Urinary bladder (tissue), 4 donors: ENCODE results near the gene PRIMA1. TPM values are rescaled to one million over a fixed set of nuclear protein-coding genes. Genes with fewer than 3 reads are reported as not detected.

Experiments used
- DNase-seq: peaks from one replicate; pipeline ENCODE4 v3.0.0-alpha.2; 2015; ENCODE audit errors: extremely low spot score
- H3K27ac ChIP-seq: one replicate; pipeline ENCODE4 v1.5.1; 2013; ENCODE audit warnings: low read depth, mild to moderate bottlenecking, moderate library complexity
- H3K36me3 ChIP-seq: one replicate; pipeline ENCODE4 v1.6.1; 2013; ENCODE audit warnings: mild to moderate bottlenecking, moderate library complexity; ENCODE audit not compliant: insufficient read depth
- H3K4me1 ChIP-seq: one replicate; pipeline ENCODE4 v1.6.1; 2013; ENCODE audit warnings: mild to moderate bottlenecking, moderate library complexity; ENCODE audit not compliant: insufficient read depth
- H3K4me3 ChIP-seq: one replicate; pipeline ENCODE4 v1.5.1; 2013; ENCODE audit warnings: low read depth, low read length
- WGBS: extraction: QIAGEN DNeasy Blood & Tissue Kit; methylation state at CpG from one replicate; pipeline ENCODE4 v1.1.7; 2013; 5-methylcytosine and 5-hydroxymethylcytosine counted together
- polyA plus RNA-seq: library from polyadenylated mRNA; stranded (reverse); fragments of 200-250 nt; gene quantifications from one replicate; pipeline ENCODE4 v1.2.3, GENCODE V29; 2013
- total RNA-seq: library from RNA; depleted of rRNA; stranded (reverse); fragments of >200 nt; gene quantifications from one replicate; pipeline ENCODE4 v1.2.3, GENCODE V29; 2014
- donor health status: healthy with polysubstance abuse.
- donor health status: healthy.

The PRIMA1 gene
- total and polyA plus RNA-seq, 2 donors = 1.3 to 17.4 TPM

- Histone ChIP-seq H3K36me3 (no peaks in the 10 kb centered on the region), H3K4me3 (no peak overlapping the region), H3K4me1 (no peaks in the 10 kb centered on the region), H3K27ac (no peak overlapping the region)
- no peak for DNase-seq
- 63% methylated on average over 13 of the region's 13 CpGs for WGBS
Observed at GRCh38 chr14:93713726-93714405, 74.4 kb downstream of the PRIMA1 start.

GRCh38 chr14:93712838-93713724 is 75.2 kb downstream of the PRIMA1 start:
- WGBS = 74% methylated on average over 18 of the region's 18 CpGs
- Histone ChIP-seq H3K27ac (no peak overlapping the region), H3K4me3 (no peak overlapping the region), H3K36me3 (no peaks in the 10 kb centered on the region), H3K4me1 (no peaks in the 10 kb centered on the region)
- DNase-seq = no peak

DNA sequence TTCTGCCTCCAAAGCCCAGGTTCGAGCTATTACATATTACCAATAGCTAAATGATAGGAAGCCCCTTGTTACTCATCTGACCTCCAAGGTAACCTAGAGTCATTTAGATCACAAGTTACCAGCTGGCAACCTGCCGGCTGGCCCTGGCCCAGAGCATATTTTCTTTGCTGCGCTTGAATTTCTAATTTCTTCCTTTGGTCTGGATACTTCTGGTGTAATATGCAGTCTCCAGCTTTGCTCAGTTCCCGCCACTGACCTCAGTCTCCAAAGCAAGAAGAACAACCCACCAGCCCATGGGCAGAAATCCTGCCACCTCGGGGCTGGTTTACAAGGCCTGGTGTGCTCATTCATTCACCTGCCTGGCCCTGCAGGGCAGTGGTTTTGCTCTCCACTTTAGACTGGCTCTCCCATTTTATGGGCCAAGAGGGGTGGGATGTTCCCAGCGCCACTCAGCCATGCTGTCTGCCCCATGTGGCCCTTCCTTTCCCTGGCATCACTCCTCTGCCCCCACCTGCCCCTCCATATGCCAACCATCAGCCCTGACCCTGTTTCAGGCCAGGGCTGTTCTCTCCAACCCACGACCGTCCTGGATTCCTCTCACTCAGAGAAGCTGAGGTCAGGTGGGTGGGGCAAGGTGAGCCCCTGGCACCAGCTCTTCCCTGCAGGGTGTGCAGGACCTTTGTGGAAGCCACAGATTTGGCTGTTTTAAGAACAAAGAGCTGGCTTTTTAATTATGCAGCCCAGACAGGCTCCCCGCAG is 76.0 kb downstream of the PRIMA1 start:
- DNase-seq = no peak
- H3K4me1 ChIP-seq = no peaks in the 10 kb centered on the region
- WGBS = 70% methylated on average over 9 of the region's 9 CpGs
- no peak overlapping the region for H3K27ac ChIP-seq
- H3K4me3 ChIP-seq = no peak overlapping the region
- H3K36me3 ChIP-seq = no peaks in the 10 kb centered on the region

DNA sequence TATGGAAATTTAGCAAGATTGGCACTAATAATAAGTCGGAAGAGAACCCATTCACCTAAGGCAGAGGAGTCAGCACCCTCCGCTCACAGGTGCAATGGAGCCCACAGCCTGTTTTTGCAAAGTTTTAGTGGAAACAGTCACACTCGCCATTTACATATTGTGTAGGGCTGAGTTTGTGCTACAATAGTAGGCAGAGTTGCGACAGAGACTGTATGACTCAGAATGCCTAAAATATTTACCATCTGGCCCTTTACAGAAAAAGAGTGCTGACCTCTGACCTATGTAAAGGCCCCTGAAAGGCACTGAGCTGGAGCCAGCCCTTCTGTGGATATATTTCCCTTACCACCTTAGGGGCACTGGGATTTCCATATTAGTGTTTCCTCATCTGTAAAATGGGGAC is 79.0 kb downstream of the PRIMA1 start:
- H3K4me1 ChIP-seq = no peaks in the 10 kb centered on the region
- WGBS = 93% methylated on average over 4 of the region's 4 CpGs
- DNase-seq = no peak
- H3K36me3 ChIP-seq = no peaks in the 10 kb centered on the region
- no peak overlapping the region for H3K27ac ChIP-seq
- no peak overlapping the region for H3K4me3 ChIP-seq

GRCh38 chr14:93708800-93709199 is 79.5 kb downstream of the PRIMA1 start:
- H3K27ac ChIP-seq = peak overlapping the region; percentile 12
- no peak overlapping the region for H3K4me3 ChIP-seq
- no peaks in the 10 kb centered on the region for H3K4me1 ChIP-seq
- no peaks in the 10 kb centered on the region for H3K36me3 ChIP-seq
- WGBS = 94% methylated on average over 5 of the region's 5 CpGs
- DNase-seq = no peak

DNA sequence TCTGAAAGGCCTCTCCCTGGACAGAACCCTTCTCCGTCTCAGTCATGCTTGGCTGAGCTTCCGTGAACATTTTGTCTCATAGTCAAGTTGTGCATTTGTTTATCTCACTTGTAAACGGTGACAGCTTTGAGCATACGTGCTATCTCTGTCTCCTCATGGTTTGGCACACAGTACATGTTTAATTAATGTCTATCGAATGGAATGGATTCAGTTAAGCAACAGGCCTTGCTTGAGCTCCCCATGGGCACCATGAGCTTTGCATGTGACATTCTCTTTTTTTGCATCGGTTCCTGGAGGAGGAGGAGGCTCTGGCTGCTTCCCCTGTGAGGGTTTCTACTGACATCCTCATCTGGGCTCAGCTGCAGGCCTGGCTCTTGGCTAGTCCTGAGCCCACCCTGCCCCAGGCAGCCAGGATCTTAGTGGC is 80.0 kb downstream of the PRIMA1 start:
- no peaks in the 10 kb centered on the region for H3K4me1 ChIP-seq
- WGBS = 39% methylated on average over 6 of the region's 6 CpGs
- no peak overlapping the region for H3K4me3 ChIP-seq
- DNase-seq = no peak
- H3K27ac ChIP-seq = peak overlapping the region; percentile 12
- H3K36me3 ChIP-seq = no peaks in the 10 kb centered on the region

- Histone ChIP-seq H3K27ac (no peak overlapping the region), H3K36me3 (no peaks in the 10 kb centered on the region), H3K4me1 (no peaks in the 10 kb centered on the region), H3K4me3 (no peak overlapping the region)
- WGBS = 58% methylated on average over 3 of the region's 3 CpGs
- DNase-seq = no peak
Observed at GRCh38 chr14:93707475-93707874, 80.8 kb downstream of the PRIMA1 start.

GRCh38 chr14:93706360-93706955 is 81.8 kb downstream of the PRIMA1 start:
- no peak overlapping the region for H3K27ac ChIP-seq
- no peaks in the 10 kb centered on the region for H3K4me1 ChIP-seq
- no peak for DNase-seq
- no peaks in the 10 kb centered on the region for H3K36me3 ChIP-seq
- H3K4me3 ChIP-seq = no peak overlapping the region
- 82% methylated on average over 21 of the region's 21 CpGs for WGBS

DNA sequence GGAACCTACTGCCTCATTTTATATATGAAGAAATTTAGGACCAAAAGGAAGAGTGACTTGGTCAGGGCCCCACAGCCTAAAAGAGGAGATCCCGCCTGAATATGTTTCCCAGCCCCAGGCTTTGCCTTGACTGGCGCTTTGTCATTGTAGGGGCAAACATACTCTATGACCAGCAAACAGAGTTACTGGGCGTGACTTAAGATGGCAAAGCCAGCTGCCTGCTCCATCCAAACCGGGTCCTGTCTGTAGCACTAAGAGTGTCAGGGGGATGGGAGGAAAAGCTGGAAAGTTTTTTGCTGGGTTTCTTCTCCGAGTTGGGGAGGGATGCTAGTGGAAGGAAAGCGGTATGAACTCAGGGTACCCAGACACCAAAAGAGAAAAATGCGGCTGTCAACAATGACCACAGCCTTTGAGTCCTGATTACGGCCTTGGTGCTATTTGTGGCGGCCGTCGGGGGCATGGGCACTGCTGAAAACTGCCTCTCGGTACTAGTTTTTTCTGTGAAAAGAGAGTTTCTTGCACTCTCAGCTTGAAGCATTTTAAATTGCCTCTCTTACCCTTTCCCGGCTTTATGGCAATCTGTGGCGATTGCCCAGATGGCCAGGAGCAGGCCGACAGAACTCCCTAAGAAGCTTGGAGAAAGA is 82.7 kb downstream of the PRIMA1 start:
- Histone ChIP-seq H3K4me3 (no peak overlapping the region), H3K36me3 (no peaks in the 10 kb centered on the region), H3K4me1 (no peaks in the 10 kb centered on the region), H3K27ac (no peak overlapping the region)
- 87% methylated on average over 15 of the region's 15 CpGs for WGBS
- DNase-seq = no peak

GRCh38 chr14:93703941-93704340 is 84.3 kb downstream of the PRIMA1 start:
- WGBS = 89% methylated on average over 6 of the region's 6 CpGs
- H3K4me1 ChIP-seq = no peaks in the 10 kb centered on the region
- H3K4me3 ChIP-seq = no peak overlapping the region
- H3K36me3 ChIP-seq = no peaks in the 10 kb centered on the region
- H3K27ac ChIP-seq = no peak overlapping the region
- no peak for DNase-seq

GRCh38 chr14:93702946-93703345 is 85.3 kb downstream of the PRIMA1 start:
- H3K36me3 ChIP-seq = no peaks in the 10 kb centered on the region
- H3K4me3 ChIP-seq = no peak overlapping the region
- WGBS = 76% methylated on average over 6 of the region's 6 CpGs
- H3K27ac ChIP-seq = no peak overlapping the region
- DNase-seq = no peak
- no peaks in the 10 kb centered on the region for H3K4me1 ChIP-seq

- Histone ChIP-seq H3K4me3 (no peak overlapping the region), H3K27ac (no peak overlapping the region), H3K4me1 (no peaks in the 10 kb centered on the region), H3K36me3 (no peaks in the 10 kb centered on the region)
- no peak for DNase-seq
- WGBS = 89% methylated on average over 2 of the region's 2 CpGs
Observed at GRCh38 chr14:93701562-93701961, 86.7 kb downstream of the PRIMA1 start.

DNA sequence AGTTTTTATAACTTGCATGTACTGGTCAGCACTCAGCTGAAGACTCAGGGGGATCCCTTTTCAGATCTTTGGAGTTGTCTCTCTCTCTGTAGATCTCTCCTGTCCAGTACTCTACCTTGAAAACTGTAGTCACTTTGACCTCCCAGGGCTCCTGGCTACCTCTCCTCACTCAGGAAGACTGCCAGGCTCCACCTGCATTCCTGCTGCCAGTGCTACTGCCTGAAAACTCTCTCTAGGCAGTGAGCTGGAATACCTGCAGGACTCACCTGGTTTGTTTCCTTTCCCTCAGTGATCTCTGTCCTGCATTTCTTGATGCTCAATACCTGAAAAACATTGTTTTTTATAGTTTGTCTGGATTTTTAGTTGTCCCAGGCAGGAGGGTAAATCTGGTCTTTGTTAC is 87.4 kb downstream of the PRIMA1 start:
- Histone ChIP-seq H3K27ac (no peak overlapping the region), H3K36me3 (no peaks in the 10 kb centered on the region), H3K4me1 (no peaks in the 10 kb centered on the region), H3K4me3 (no peak overlapping the region)
- no peak for DNase-seq
